IMR-90 (cell line): ENCODE data around the gene MCUR1. TPM values are rescaled to one million over a fixed set of nuclear protein-coding genes. Genes with fewer than 3 reads are reported as not detected.

Experiments
- ATAC-seq: fragments of 200-7000 bp; cut with Tn5 transposase; 2 replicates; pipeline ENCODE4 v1.9.1; 2020; ENCODE audit warnings: low read depth, mild to moderate bottlenecking, moderate library complexity
- BruUV-seq: library from RNA; stranded (reverse); fragments of 400-500 nt; replicated peaks from 2 replicates; lab custom pipeline; 2021; lab: Mats Ljungman, UMichigan
- CTCF ChIA-PET: fragments of 300-600 bp; formaldehyde crosslinking; extraction: SDS; loops from one replicate; lab custom pipeline; 2021; ENCODE audit warnings: antibody characterized with exemption; lab: Yijun Ruan, JAX
- POLR2A ChIA-PET: fragments of 300-600 bp; sonication (Branson Sonifier 250); formaldehyde crosslinking; loops from one replicate; lab custom pipeline; 2022; ENCODE audit warnings: antibody characterized with exemption; ENCODE audit not compliant: unreplicated experiment; lab: Charles Lee
- DNase-seq: peaks from one replicate; pipeline ENCODE4 v3.0.0; 2013
- H2AFZ ChIP-seq: replicated peaks from 2 replicates; pipeline ENCODE3; 2013; ENCODE audit warnings: low read length, mild to moderate bottlenecking; ENCODE audit not compliant: poor library complexity
- H2AK5ac ChIP-seq: 2 replicates; pipeline ENCODE4 v1.6.1; 2013; ENCODE audit warnings: low read depth, low read length, inconsistent platforms
- H2AK9ac ChIP-seq: replicated peaks from 2 replicates; pipeline ENCODE3; 2013; ENCODE audit warnings: mild to moderate bottlenecking, low read depth, low read length, moderate library complexity; ENCODE audit not compliant: poor library complexity
- H2BK120ac ChIP-seq: 2 replicates; pipeline ENCODE4 v1.6.1; 2013; ENCODE audit warnings: low read depth, low read length, inconsistent platforms
- H2BK15ac ChIP-seq: 3 replicates; pipeline ENCODE4 v1.6.1; 2013; ENCODE audit warnings: low read depth, low read length, inconsistent platforms
- H2BK20ac ChIP-seq: 2 replicates; pipeline ENCODE4 v1.6.1; 2013; ENCODE audit warnings: low read depth, mild to moderate bottlenecking, inconsistent platforms, low read length, moderate library complexity
- H2BK5ac ChIP-seq: 2 replicates; pipeline ENCODE4 v1.6.1; 2013; ENCODE audit warnings: mild to moderate bottlenecking, low read depth, low read length, inconsistent platforms; ENCODE audit not compliant: poor library complexity, severe bottlenecking
- H3K14ac ChIP-seq: replicated peaks from 2 replicates; pipeline ENCODE4 v1.6.1; 2013; ENCODE audit warnings: low read depth, low read length, inconsistent platforms
- H3K18ac ChIP-seq: 2 replicates; pipeline ENCODE4 v1.6.1; 2013; ENCODE audit warnings: low read depth, low read length, control low read depth
- H3K23ac ChIP-seq: 2 replicates; pipeline ENCODE4 v1.6.1; 2013; ENCODE audit warnings: low read depth, low read length, inconsistent platforms
- H3K27ac ChIP-seq: 2 replicates; pipeline ENCODE4 v1.5.1; 2013; ENCODE audit warnings: mild to moderate bottlenecking, control low read depth, low read length; ENCODE audit not compliant: insufficient read depth
- H3K27me3 ChIP-seq: 2 replicates; pipeline ENCODE4 v1.6.1; 2013; ENCODE audit warnings: low read length; ENCODE audit not compliant: control insufficient read depth, insufficient read depth
- H3K36me3 ChIP-seq: 2 replicates; pipeline ENCODE4 v1.6.1; 2013; ENCODE audit warnings: low read length, mixed read lengths; ENCODE audit not compliant: control insufficient read depth, insufficient read depth
- H3K4ac ChIP-seq: 2 replicates; pipeline ENCODE4 v1.6.1; 2013; ENCODE audit warnings: low read depth, low read length, inconsistent platforms
- H3K4me1 ChIP-seq: 2 replicates; pipeline ENCODE4 v1.6.1; 2013; ENCODE audit warnings: low read length, mixed read lengths; ENCODE audit not compliant: control insufficient read depth, insufficient read depth
- H3K4me2 ChIP-seq: 2 replicates; pipeline ENCODE4 v1.6.1; 2013; ENCODE audit warnings: low read depth, mild to moderate bottlenecking, control low read depth, low read length, moderate library complexity
- H3K4me3 ChIP-seq: 2 replicates; pipeline ENCODE4 v1.5.1; 2013; ENCODE audit warnings: low read depth, mild to moderate bottlenecking, control low read depth, low read length, moderate library complexity; ENCODE audit not compliant: insufficient read depth
- H3K56ac ChIP-seq: 2 replicates; pipeline ENCODE4 v1.6.1; 2013; ENCODE audit warnings: low read length, inconsistent platforms; ENCODE audit not compliant: insufficient read depth; ENCODE audit errors: extremely low read depth
- H3K79me1 ChIP-seq, 2 experiments: 2 replicates each; pipeline ENCODE4 v1.6.1; 2013; ENCODE audit warnings: low read length in 2 of 2, inconsistent platforms in 1 of 2, low read depth in 1 of 2
- H3K9ac ChIP-seq: 2 replicates; pipeline ENCODE4 v1.6.1; 2013; ENCODE audit warnings: low read depth, low read length, control low read depth
- H3K9me1 ChIP-seq: 2 replicates; pipeline ENCODE4 v1.6.1; 2013; ENCODE audit warnings: low read length, inconsistent platforms; ENCODE audit not compliant: insufficient read depth
- H3K9me3 ChIP-seq: 2 replicates; pipeline ENCODE4 v1.6.1; 2013; ENCODE audit warnings: low read length; ENCODE audit not compliant: control insufficient read depth, insufficient read depth
- H4K20me1 ChIP-seq: 2 replicates; pipeline ENCODE4 v1.6.1; 2013; ENCODE audit warnings: low read length, inconsistent platforms; ENCODE audit not compliant: insufficient read depth
- H4K5ac ChIP-seq: 2 replicates; pipeline ENCODE4 v1.6.1; 2013; ENCODE audit warnings: mild to moderate bottlenecking, low read depth, low read length, control low read depth
- H4K8ac ChIP-seq, 2 experiments: 2 replicates each; pipeline ENCODE4 v1.6.1; 2013; ENCODE audit warnings: low read depth in 2 of 2, low read length in 2 of 2, control low read depth in 1 of 2, inconsistent platforms in 1 of 2
- H4K91ac ChIP-seq: 2 replicates; pipeline ENCODE4 v1.6.1; 2013; ENCODE audit warnings: low read depth, low read length, inconsistent platforms; ENCODE audit not compliant: insufficient read depth
- CHD1 ChIP-seq: IDR thresholded peaks from 2 replicates; pipeline ENCODE4 v1.6.1; 2012; ENCODE audit warnings: low read depth, low read length, improper control_type of control experiment
- MAZ ChIP-seq: IDR thresholded peaks from 2 replicates; pipeline ENCODE4 v1.6.1; 2012; ENCODE audit warnings: low read depth, mild to moderate bottlenecking, low read length, improper control_type of control experiment, moderate library complexity, borderline replicate concordance
- RCOR1 ChIP-seq: IDR thresholded peaks from 2 replicates; pipeline ENCODE4 v1.6.1; 2012; ENCODE audit warnings: mild to moderate bottlenecking, low read length, improper control_type of control experiment; ENCODE audit not compliant: insufficient replicate concordance
- WGBS, 2 experiments: methylation state at CpG; one replicate each; pipeline versions ENCODE4 v1.1.5 to v1.1.7; 2013; ENCODE audit warnings: missing lambda C conversion rate in 2 of 2; ENCODE audit not compliant: insufficient read length in 1 of 2; ENCODE audit errors: extremely low coverage in 2 of 2; 5-methylcytosine and 5-hydroxymethylcytosine counted together
- dilution Hi-C: fragments of 300-500 bp; cut with HindIII; formaldehyde crosslinking; loops from one replicate; pipeline ENCODE4 v1.14.3; 2018; ENCODE audit warnings: low sequenced_read_pairs; ENCODE audit not compliant: unreplicated experiment
- in situ Hi-C: fragments of 300-500 bp; cut with MboI; formaldehyde crosslinking; loops from 3 replicates; pipeline ENCODE4 v1.14.3; 2019; ENCODE audit warnings: low sequenced_read_pairs, inconsistent platforms, mixed read lengths
- intact Hi-C: fragments of 100-400 bp; cut with micrococcal nuclease; formaldehyde crosslinking; loops from 2 replicates; pipeline ENCODE4 v1.10.0; 2022
- polyA plus RNA-seq, 3 experiments: library from polyadenylated mRNA; depleted of rRNA; stranded (reverse); fragments of >200 nt; gene quantifications; 2 replicates each; pipeline ENCODE4 v1.2.3, GENCODE V29; 2012; ENCODE audit warnings: low replicate concordance in 1 of 3
- total RNA-seq: library from RNA; depleted of rRNA; stranded (reverse); fragments of >200 nt; gene quantifications from 2 replicates; pipeline ENCODE4 v1.2.3, GENCODE V29; 2012

Gene MCUR1
- total and polyA plus RNA-seq, 2 of the 4 experiments (the other 2 are of a cell fraction): 4.1 to 6.5 TPM

GRCh38 chr6:13807696-13808095, 6.7 kb downstream of the MCUR1 start:
- Histone ChIP-seq H3K9me3 (no peaks in the 10 kb centered on the region), H3K14ac (no peak overlapping the region), H2AFZ (no peak overlapping the region), H3K4ac (no peak overlapping the region), H3K23ac (no peak overlapping the region), H3K9ac (no peak overlapping the region), H2BK120ac (no peak overlapping the region), H2BK15ac (no peak overlapping the region), H3K56ac (no peak overlapping the region), H3K4me3 (no peak overlapping the region), H2BK5ac (no peak overlapping the region), H3K27me3 (no peaks in the 10 kb centered on the region), H4K20me1 (0 out of 2 replicates have a peak, but pooled peaks cover 3% of the 10 kb centered on the region), H3K79me1 (peaks cover 18 to 43% of the 10 kb centered on the region in 2 experiments), H3K4me1 (no peaks in the 10 kb centered on the region), H4K5ac (no peak overlapping the region), H2AK5ac (no peak overlapping the region), H3K36me3 (0 out of 2 replicates have a peak, but pooled peaks cover 2% of the 10 kb centered on the region), H4K8ac (no peak overlapping the region), H3K27ac (no peak overlapping the region), H2AK9ac (no peak overlapping the region), H2BK20ac (no peak overlapping the region), H3K9me1 (peaks cover 7% of the 10 kb centered on the region; the same call in 1 of the 2 replicates), H3K18ac (no peak overlapping the region), H4K91ac (no peak overlapping the region), H3K4me2 (no peak overlapping the region)
- BruUV-seq: no TSS peak
- dilution Hi-C loops: no loop called here
- ChIA-PET POLR2A (no interaction called here), CTCF (no interaction called here)
- TF ChIP-seq RCOR1 (no peak), MAZ (no peak), CHD1 (no peak)
- no CpG with 5 or more reads among the region's 4 CpGs for WGBS, 2 experiments
- ATAC-seq: no peak
- in situ Hi-C loops: no loop called here
- DNase-seq: no peak
- intact Hi-C loops: no loop called here
